Effector memory CD8-positive, alpha-beta T cell (primary cell): Measurements from ENCODE around the gene ROBO2.

Experiments used
- ATAC-seq: fragments of 150-1000 bp; cut with Tn5 transposase; replicated peaks from 2 replicates; pipeline ENCODE4 v1.10.0; 2021; ENCODE audit warnings: mild to moderate bottlenecking, moderate library complexity
- DNase-seq, 3 experiments: peaks; one replicate each; pipeline ENCODE4 v3.0.0; 2021
- H3K27ac Mint-ChIP-seq, 2 donors: one replicate each; pipeline ENCODE4 v1.8.0; 2022; ENCODE audit warnings: mild to moderate bottlenecking in 2 of 2, mixed read lengths in 2 of 2, moderate library complexity in 2 of 2
- H3K27me3 Mint-ChIP-seq, 2 donors: one replicate each; pipeline ENCODE4 v1.8.0; 2022; ENCODE audit warnings: mixed read lengths in 2 of 2
- H3K36me3 Mint-ChIP-seq: one replicate; pipeline ENCODE4 v1.8.0; 2022; ENCODE audit warnings: mild to moderate bottlenecking, moderate library complexity, mixed read lengths; ENCODE audit not compliant: insufficient read depth
- H3K4me1 Mint-ChIP-seq, 2 donors: one replicate each; pipeline ENCODE4 v1.8.0; 2022; ENCODE audit warnings: low read depth in 2 of 2, mixed read lengths in 2 of 2
- H3K4me3 Mint-ChIP-seq, 2 donors: one replicate each; pipeline ENCODE4 v1.8.0; 2022; ENCODE audit warnings: mild to moderate bottlenecking in 2 of 2, mixed read lengths in 2 of 2, moderate library complexity in 2 of 2
- H3K9me3 Mint-ChIP-seq, 2 donors: one replicate each; pipeline ENCODE4 v1.8.0; 2022; ENCODE audit warnings: mixed read lengths in 2 of 2

The ROBO2 gene

DNA sequence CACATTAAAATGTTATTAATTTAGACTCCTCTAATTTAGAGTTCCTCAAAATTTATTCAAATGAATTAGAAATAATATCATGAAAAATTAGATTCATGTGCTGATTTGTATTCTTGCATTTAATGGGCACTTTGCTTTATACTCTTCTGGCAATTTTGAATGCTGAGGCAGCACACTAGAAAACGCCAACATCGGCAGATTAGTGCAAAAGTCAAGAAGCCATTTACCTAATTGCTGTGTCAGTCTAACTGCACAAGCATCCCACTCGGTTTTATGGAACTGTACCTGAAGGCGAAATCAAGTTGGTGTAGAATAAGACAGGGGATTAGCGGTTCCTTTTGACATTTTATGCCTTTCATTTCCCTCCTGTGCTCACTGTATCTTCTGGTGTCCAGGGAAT is 382.0 kb downstream of the ROBO2 start:
- H3K9me3 Mint-ChIP-seq: peaks cover 10 to 18% of the 10 kb centered on the region in 2 donors
- no peak overlapping the region for H3K4me3 Mint-ChIP-seq
- no peak for DNase-seq
- H3K27ac Mint-ChIP-seq: no peak overlapping the region
- no peaks in the 10 kb centered on the region for H3K4me1 Mint-ChIP-seq
- H3K27me3 Mint-ChIP-seq: no peaks in the 10 kb centered on the region
- no peak for ATAC-seq
- no peaks in the 10 kb centered on the region for H3K36me3 Mint-ChIP-seq

DNA sequence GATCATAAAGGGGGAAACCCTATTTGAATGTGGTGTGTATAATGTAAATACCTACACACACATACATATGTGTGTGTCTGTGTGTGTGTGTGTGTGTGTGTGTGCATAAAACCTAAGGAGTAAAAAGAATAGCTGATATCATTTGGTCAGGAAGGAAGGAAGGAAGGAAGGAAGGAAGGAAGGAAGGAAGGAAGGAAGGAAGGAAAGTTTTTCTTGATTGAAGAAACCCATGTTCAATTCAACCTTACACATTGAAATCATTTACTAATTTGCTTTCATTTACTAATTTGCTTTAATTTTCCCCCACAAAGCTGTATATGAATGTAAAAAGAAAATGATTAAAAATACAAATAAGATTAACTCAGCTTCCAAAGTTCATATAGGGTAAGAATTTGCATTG is 386.6 kb downstream of the ROBO2 start:
- no peak overlapping the region for H3K27ac Mint-ChIP-seq

DNA sequence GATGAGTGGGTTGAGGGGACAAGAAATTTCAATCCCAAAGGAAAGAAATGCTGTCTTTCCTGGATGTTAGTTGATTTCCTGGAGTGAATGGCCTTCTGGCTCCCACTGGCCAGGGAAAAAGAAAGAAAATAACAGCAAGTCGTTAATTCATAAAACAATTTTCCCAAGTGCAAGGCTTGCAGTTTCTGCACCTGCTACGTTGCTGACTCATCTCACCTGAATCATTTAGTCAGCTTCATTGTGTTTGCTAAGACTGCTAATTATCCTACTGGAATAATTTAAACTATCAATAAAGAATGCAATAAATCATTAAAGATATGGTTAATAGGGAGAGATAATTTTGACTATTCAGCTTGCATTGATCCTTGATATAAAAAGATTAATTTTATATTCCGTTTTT is 387.6 kb downstream of the ROBO2 start:
- H3K27me3 Mint-ChIP-seq: no peaks in the 10 kb centered on the region

More for the DNA sequence above, 386.6 kb downstream of the ROBO2 start:
- H3K4me3 Mint-ChIP-seq: no peak overlapping the region
- ATAC-seq: no peak
- H3K36me3 Mint-ChIP-seq: no peaks in the 10 kb centered on the region
- no peak for DNase-seq
- H3K4me1 Mint-ChIP-seq: no peaks in the 10 kb centered on the region
- no peaks in the 10 kb centered on the region for H3K27me3 Mint-ChIP-seq
- peaks cover 11 to 18% of the 10 kb centered on the region in 2 donors for H3K9me3 Mint-ChIP-seq

DNA sequence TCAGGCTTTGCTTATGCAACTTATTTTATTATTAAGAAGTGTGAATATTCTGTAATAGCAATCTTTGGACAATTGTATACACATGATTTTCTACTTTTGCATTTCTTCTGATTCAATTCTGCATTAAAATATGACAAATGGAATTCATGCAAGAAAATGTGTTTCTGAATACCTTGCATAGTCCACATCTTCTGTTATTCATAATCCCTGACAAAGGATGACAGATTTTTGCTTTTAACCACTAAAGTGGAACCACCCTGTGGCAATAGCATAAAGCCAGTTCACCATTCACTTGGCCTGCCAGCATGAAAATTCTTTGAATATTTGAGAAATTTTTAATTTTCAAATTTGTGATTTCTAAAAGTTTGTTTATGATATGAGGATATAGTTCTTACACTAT is 397.0 kb downstream of the ROBO2 start:
- Mint-ChIP-seq H3K9me3 (peaks cover 7 to 24% of the 10 kb centered on the region in 2 donors), H3K4me3 (no peak overlapping the region), H3K4me1 (no peaks in the 10 kb centered on the region), H3K27ac (no peak overlapping the region), H3K36me3 (no peaks in the 10 kb centered on the region), H3K27me3 (no peaks in the 10 kb centered on the region)
- no peak for DNase-seq
- ATAC-seq: no peak

More for the DNA sequence above, 387.6 kb downstream of the ROBO2 start:
- H3K9me3 Mint-ChIP-seq: peaks cover 11 to 18% of the 10 kb centered on the region in 2 donors
- no peak for DNase-seq
- H3K4me3 Mint-ChIP-seq: no peak overlapping the region
- no peak for ATAC-seq
- no peaks in the 10 kb centered on the region for H3K4me1 Mint-ChIP-seq
- no peaks in the 10 kb centered on the region for H3K36me3 Mint-ChIP-seq
- no peak overlapping the region for H3K27ac Mint-ChIP-seq

DNA sequence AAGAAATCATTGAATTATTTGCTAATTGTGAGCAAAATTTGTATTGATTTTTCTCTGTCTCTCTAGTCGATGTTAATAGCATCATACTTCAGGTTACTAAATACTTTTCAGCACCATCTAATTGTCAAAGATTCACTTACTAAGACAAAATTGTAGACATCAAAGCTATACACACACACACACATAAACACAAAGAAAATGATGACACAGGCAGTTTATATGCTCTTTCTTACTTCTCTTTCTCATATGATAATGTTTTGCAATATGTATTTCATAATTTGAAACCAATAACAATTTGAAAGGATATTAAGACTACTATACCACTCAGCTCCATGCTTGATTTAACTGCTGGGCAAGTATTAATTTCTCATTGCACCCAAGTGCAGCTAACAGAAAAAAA is 406.2 kb downstream of the ROBO2 start:
- no peaks in the 10 kb centered on the region for H3K4me1 Mint-ChIP-seq
- no peak overlapping the region for H3K4me3 Mint-ChIP-seq
- ATAC-seq (no peak), DNase-seq (no peak)
- H3K27me3 Mint-ChIP-seq: no peaks in the 10 kb centered on the region
- H3K27ac Mint-ChIP-seq: no peak overlapping the region
- H3K36me3 Mint-ChIP-seq: no peaks in the 10 kb centered on the region
- peaks cover 0 to 4% of the 10 kb centered on the region in 2 donors for H3K9me3 Mint-ChIP-seq

DNA sequence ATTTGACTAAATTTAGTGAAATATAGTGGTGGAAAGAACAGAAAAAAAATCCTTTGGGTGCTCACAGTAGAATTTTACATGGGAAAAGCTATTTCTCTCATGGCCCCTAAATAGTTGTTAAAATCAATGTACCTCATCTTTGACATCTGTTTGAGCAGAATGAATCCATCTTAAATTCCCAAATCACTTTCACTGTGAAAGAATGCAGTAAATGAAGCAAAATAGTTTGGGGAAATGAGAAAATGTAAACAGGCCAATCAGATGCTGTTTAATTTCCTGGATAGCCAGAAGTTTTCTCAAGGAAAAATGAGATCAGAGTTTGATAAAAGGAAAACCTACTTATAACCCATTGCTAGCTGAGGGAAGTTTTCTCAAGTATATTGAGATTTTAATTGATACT is 406.9 kb downstream of the ROBO2 start:
- H3K4me1 Mint-ChIP-seq: no peaks in the 10 kb centered on the region
- H3K9me3 Mint-ChIP-seq: peaks cover 0 to 4% of the 10 kb centered on the region in 2 donors
- no peaks in the 10 kb centered on the region for H3K36me3 Mint-ChIP-seq
- ATAC-seq (no peak), DNase-seq (no peak)
- H3K4me3 Mint-ChIP-seq: no peak overlapping the region
- no peaks in the 10 kb centered on the region for H3K27me3 Mint-ChIP-seq
- H3K27ac Mint-ChIP-seq: no peak overlapping the region

DNA sequence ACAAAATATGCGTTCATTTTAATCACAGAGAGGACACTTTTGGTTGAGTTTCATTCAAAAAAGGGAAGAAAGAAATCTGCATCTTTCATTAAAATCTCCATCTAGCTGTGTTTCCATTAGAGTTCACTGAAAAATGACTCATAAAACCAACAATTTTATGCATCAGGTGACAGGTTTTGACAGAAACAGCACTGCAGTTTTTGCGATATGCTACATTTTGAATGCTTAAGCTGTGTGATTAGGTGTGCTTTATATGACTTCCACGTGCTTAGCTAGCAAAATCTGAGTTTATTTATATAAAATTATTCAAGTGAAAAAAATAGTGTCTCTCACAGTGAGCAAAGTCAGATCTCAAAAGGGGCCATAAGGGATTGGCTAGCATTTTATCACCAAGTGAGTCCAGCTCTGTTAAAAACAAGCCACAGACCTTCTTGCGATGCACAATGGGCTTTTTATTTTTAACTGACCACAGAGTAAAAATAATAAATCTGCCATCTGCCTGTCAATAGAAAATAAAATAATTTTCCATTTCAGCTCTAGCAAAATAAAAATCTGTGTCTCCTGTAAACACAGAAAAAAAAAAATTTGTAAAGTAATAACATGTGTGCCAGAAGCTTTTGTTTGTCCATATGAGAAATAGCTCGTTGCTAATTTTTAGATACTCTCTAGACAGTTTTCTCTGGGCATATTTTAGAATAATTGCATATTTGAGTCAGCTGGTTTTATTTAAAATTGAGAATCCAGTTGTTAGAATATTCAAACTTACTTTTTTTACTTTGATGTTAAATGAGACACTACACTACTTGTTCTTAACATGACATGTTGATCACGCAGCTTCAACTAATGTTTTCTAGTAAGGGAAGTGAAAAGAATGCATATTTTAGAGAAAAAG is 409.8 kb downstream of the ROBO2 start:
- no peaks in the 10 kb centered on the region for H3K27me3 Mint-ChIP-seq
- no peak overlapping the region for H3K27ac Mint-ChIP-seq
- ATAC-seq (no peak), DNase-seq (no peak)
- H3K9me3 Mint-ChIP-seq: peaks cover 2 to 21% of the 10 kb centered on the region in 2 donors
- H3K4me3 Mint-ChIP-seq: no peak overlapping the region
- H3K4me1 Mint-ChIP-seq: no peaks in the 10 kb centered on the region
- H3K36me3 Mint-ChIP-seq: no peaks in the 10 kb centered on the region

DNA sequence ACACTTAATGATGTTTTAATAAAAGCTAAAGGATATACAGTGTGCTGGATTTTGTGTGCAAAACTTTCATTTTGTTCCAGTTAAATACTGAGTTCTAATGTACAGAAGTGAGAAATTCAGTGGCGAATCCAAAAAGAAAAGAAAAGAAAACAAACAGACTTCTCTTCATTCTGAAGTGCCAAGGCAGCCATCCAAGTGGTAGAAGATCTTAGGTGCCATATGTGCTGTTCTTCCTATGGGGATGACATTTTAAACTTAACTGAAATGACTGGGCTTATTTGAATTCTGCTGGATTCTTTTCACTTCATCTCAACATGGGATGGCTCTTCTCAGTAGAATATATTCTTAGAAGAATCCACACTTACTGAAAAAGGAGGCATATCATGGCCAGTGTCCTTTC is 416.5 kb downstream of the ROBO2 start:
- no peak overlapping the region for H3K27ac Mint-ChIP-seq
- H3K27me3 Mint-ChIP-seq: no peaks in the 10 kb centered on the region
- no peaks in the 10 kb centered on the region for H3K4me1 Mint-ChIP-seq
- H3K36me3 Mint-ChIP-seq: no peaks in the 10 kb centered on the region
- no peak for ATAC-seq
- DNase-seq: no peak
- H3K4me3 Mint-ChIP-seq: no peak overlapping the region
- H3K9me3 Mint-ChIP-seq: peaks cover 16 to 37% of the 10 kb centered on the region in 2 donors

DNA sequence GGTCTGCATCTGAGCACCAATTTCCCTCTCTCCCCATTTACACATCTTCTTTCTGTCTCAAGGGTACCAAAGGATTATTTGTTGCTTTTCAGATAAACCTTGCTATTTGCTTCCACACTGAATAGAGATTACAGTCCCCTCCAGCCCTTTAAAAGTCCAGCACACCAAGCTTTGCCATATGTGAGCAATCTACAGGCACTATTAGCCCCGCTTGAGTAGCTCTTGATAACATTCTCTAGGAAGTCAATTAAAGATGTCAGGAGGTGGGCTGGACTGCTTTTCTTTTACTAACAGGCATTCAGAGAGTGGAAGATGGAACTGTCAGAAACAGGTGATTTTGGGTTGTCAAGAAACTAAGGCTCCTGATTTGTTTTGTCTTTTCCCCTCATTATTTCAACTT is 417.0 kb downstream of the ROBO2 start:
- Mint-ChIP-seq H3K27ac (no peak overlapping the region), H3K9me3 (peaks cover 16 to 36% of the 10 kb centered on the region in 2 donors), H3K27me3 (no peaks in the 10 kb centered on the region), H3K36me3 (no peaks in the 10 kb centered on the region), H3K4me1 (no peaks in the 10 kb centered on the region), H3K4me3 (no peak overlapping the region)
- no peak for ATAC-seq
- DNase-seq: no peak

DNA sequence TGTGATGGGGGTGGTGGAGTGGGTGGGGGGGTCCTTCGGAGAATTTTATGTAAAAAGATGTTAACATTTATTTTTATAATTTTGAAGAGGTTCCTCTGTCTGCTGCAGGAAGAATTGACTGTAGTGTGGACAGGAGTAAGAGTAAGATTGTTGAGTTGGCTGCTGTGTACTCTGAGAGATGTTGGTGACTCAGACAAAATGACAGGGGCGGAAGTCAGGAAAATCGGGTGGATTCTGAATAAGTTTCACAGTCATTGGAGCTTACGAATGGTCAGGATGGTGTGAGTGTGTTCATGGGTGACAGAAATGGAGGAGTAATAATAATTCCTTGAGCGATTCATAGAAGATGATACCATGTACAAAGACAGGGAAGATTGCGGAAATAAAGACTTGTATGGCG is 420.0 kb downstream of the ROBO2 start:
- no peaks in the 10 kb centered on the region for H3K4me1 Mint-ChIP-seq
- peaks cover 14 to 15% of the 10 kb centered on the region in 2 donors for H3K9me3 Mint-ChIP-seq
- no peak overlapping the region for H3K27ac Mint-ChIP-seq
- ATAC-seq: no peak
- DNase-seq: no peak
- H3K4me3 Mint-ChIP-seq: no peak overlapping the region
- H3K27me3 Mint-ChIP-seq: no peaks in the 10 kb centered on the region
- H3K36me3 Mint-ChIP-seq: no peaks in the 10 kb centered on the region

DNA sequence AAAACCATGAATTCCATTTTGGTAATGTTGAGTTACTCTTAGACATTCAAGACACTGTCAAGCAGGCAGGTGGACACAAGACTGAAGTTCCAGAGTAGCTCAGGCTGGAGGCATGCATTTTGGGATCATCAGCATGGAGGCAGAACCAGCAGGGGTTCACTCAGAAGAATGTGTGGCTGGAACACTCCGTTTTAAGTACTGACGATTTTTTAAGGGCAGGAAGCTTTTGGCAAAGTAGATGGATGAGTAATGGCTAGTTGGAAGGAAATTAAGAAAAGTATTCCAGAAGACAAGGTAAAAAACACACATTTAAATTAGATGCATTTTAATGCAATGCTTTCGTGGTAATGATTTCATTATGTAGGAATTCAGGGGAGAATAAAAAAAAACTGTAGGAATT is 420.4 kb downstream of the ROBO2 start:
- no peaks in the 10 kb centered on the region for H3K36me3 Mint-ChIP-seq
- no peak overlapping the region for H3K27ac Mint-ChIP-seq
- H3K4me3 Mint-ChIP-seq: no peak overlapping the region
- no peaks in the 10 kb centered on the region for H3K4me1 Mint-ChIP-seq
- DNase-seq (no peak), ATAC-seq (no peak)
- no peaks in the 10 kb centered on the region for H3K27me3 Mint-ChIP-seq
- peaks cover 14 to 15% of the 10 kb centered on the region in 2 donors for H3K9me3 Mint-ChIP-seq

DNA sequence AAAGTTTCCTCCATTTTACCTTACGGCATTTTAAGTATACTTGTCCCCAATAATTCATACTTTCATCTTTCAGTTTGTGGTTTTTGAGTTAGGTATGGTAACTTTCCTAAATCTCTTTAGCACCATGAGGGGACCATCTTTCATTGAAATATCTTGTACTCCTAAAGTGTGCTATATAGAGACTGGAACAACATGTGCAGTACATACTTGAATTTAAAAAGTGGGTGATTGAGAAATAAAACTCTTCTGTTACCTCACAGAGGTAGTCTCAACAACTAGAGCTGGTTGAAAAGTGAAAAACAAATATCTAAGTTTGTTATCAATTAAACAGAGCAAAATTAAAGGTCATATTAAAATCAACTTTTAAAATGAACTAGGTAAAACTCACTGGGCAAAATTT is 423.1 kb downstream of the ROBO2 start:
- Mint-ChIP-seq H3K9me3 (peaks cover 14 to 23% of the 10 kb centered on the region in 2 donors), H3K4me3 (no peak overlapping the region), H3K27me3 (no peaks in the 10 kb centered on the region), H3K27ac (no peak overlapping the region), H3K36me3 (no peaks in the 10 kb centered on the region), H3K4me1 (no peaks in the 10 kb centered on the region)
- ATAC-seq: no peak
- no peak for DNase-seq

DNA sequence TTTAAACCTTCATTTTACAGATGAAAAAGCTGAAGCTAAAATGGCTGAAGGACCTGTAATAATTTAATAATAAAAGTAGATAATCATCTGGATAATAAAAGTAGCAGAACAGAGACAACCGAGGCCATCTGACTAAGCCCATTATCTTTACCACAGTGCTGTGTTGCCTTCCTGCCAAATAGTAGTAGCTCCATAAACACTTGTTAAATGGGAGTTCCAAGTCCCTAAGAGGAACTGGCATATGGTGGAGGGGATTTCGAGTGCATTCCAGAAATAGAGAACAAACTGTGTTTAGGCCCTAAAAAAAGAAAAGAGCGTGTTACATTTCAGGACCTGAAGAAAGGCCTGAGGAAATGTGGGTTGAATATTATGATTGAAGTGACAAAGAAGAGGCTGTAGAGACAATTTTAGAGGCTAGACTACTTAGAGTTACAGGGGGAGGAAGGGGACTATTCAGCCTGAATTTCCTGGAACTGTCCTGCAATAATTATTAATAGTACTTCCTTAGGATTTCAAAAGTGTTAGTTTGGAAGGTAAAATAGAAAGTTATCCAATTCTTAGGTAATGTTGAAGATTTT is 424.3 kb downstream of the ROBO2 start:
- no peak overlapping the region for H3K27ac Mint-ChIP-seq
- DNase-seq: no peak
- no peaks in the 10 kb centered on the region for H3K4me1 Mint-ChIP-seq
- H3K9me3 Mint-ChIP-seq: peaks cover 14 to 21% of the 10 kb centered on the region in 2 donors
- ATAC-seq: no peak
- H3K27me3 Mint-ChIP-seq: no peaks in the 10 kb centered on the region
- no peak overlapping the region for H3K4me3 Mint-ChIP-seq
- H3K36me3 Mint-ChIP-seq: no peaks in the 10 kb centered on the region

DNA sequence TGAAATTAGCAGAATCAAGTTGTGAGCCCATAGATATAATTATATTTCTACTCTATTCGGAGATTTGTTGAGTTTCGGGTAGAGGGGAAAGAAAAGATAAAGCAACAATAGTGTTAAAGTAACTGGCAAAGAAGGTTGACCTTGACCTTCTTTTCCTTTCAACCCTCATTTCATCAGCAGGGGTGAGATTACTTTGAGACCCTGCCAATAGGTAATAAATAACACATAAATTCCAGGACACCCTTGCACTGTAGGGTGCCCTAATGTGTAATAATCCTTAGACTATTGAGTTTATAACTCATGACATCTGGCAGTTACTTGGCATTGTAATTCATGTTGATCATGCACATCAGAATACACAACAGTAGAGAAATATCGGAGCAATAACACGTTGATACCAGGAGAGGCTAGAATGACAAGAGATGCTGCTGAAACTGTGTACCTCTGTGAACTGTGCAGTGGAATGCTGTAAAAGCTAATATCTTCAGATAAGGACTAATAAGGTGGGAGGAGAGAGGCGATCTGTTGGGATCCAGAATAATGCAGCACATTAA is 426.7 kb downstream of the ROBO2 start:
- peaks cover 11 to 21% of the 10 kb centered on the region in 2 donors for H3K9me3 Mint-ChIP-seq
- no peak overlapping the region for H3K4me3 Mint-ChIP-seq
- no peaks in the 10 kb centered on the region for H3K4me1 Mint-ChIP-seq
- ATAC-seq: no peak
- H3K36me3 Mint-ChIP-seq: no peaks in the 10 kb centered on the region
- DNase-seq: no peak
- H3K27me3 Mint-ChIP-seq: no peaks in the 10 kb centered on the region
- H3K27ac Mint-ChIP-seq: no peak overlapping the region
